Fibroblast of villous mesenchyme (primary cell): ENCODE results near the gene ACSM2B. TPM values are rescaled to one million over a fixed set of nuclear protein-coding genes. Genes with fewer than 3 reads are reported as not detected.
"Not testable (repeated sequence)": the region's sequence is repeated elsewhere in the genome, so short reads cannot be mapped to it uniquely, and the experiment has no call there.

ENCODE experiments used
- DNase-seq: peaks from one replicate; pipeline ENCODE4 v3.0.0-alpha.2; 2010; ENCODE audit warnings: low read depth
- H3K4me3 ChIP-seq: 2 replicates; pipeline ENCODE4 v1.5.1; 2011; ENCODE audit warnings: low read depth, mild to moderate bottlenecking, low read length
- total RNA-seq: library from RNA; depleted of rRNA; stranded (reverse); fragments of >200 nt; gene quantifications from 2 replicates; pipeline ENCODE4 v1.2.3, GENCODE V29; 2012
- TF ChIP-seq, protein P1 (sequence below): IDR thresholded peaks from 2 replicates; pipeline ENCODE4 v1.5.1; 2012; ENCODE audit warnings: low read depth, mild to moderate bottlenecking, low read length; ENCODE audit not compliant: insufficient read depth

The ACSM2B gene
- total RNA-seq, 1 donor, result not detected

DNA sequence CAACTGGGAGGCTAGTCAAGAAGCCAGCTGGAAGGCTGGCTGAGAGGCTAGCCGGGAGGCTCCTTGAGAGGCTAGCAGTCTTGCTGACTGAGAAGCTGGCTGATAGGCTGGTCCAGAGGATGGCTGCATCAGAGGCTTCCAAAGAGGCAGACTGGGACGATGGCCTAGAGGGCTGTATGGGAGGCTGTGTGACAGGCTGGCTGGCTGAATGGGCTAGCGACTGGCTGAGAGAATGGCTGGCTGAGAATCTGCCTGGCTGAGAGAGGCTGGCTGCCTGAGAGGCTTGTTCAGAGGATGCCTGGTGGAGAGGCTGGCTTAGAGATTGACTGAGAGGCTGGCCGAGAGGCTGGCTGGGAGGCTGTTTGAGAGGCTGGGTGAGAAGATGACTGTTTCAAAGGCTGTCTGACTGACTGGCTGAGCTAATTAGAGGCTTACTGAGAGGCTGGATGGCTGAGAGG is 34.8 kb upstream of the ACSM2B start:
- TF ChIP-seq, protein P1, sequence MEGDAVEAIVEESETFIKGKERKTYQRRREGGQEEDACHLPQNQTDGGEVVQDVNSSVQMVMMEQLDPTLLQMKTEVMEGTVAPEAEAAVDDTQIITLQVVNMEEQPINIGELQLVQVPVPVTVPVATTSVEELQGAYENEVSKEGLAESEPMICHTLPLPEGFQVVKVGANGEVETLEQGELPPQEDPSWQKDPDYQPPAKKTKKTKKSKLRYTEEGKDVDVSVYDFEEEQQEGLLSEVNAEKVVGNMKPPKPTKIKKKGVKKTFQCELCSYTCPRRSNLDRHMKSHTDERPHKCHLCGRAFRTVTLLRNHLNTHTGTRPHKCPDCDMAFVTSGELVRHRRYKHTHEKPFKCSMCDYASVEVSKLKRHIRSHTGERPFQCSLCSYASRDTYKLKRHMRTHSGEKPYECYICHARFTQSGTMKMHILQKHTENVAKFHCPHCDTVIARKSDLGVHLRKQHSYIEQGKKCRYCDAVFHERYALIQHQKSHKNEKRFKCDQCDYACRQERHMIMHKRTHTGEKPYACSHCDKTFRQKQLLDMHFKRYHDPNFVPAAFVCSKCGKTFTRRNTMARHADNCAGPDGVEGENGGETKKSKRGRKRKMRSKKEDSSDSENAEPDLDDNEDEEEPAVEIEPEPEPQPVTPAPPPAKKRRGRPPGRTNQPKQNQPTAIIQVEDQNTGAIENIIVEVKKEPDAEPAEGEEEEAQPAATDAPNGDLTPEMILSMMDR, result no peak
- DNase-seq, result no peak
- H3K4me3 ChIP-seq, result no peak overlapping the region

DNA sequence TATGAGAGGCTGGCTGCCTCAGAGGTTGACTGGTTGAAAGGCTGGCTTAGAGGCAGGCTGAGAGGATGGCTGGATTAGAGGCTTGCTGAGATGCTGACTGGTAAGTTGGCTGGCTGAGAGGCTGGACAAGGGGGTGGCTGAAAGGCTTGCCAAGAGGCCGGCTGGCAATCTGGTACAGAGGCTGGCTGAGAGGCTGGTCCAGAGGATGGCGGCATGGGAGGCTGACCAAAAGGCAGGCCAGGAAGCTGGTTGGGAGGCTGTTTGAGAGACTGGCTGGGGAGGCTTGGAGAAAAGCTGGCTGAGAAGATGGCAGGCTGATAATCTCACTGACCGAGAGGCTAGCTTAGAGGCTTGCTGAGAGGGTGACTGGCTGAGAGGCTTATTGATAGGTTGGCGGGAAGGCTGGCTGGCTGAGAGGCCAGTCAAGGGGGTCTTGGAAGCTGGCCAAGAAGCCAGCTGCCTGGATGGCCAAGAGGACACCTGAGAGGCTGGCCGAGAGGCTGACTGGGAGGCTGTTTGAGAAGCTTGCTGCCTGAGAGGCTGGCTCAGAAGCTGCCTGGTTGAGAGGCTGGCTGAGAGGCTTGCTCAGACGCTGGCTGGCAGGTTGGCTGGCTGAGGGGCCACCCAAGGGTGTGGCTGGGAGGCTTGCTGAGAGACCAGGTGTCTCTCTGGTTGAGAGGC is 34.2 kb upstream of the ACSM2B start:
- TF ChIP-seq, protein P1, result no peak
- no peak overlapping the region for H3K4me3 ChIP-seq
- no peak for DNase-seq

- not testable (repeated sequence) for DNase-seq, H3K4me3 ChIP-seq
Measured at GRCh38 chr16:20602205-20602604, 26.0 kb upstream of the ACSM2B start.

GRCh38 chr16:20599475-20599874 is 23.3 kb upstream of the ACSM2B start:
- DNase-seq, H3K4me3 ChIP-seq: not testable (repeated sequence)

- H3K4me3 ChIP-seq, result no peak overlapping the region
- TF ChIP-seq, protein P1, result no peak
- DNase-seq, result no peak
Measured at GRCh38 chr16:20598832-20599469, 22.8 kb upstream of the ACSM2B start.

DNA sequence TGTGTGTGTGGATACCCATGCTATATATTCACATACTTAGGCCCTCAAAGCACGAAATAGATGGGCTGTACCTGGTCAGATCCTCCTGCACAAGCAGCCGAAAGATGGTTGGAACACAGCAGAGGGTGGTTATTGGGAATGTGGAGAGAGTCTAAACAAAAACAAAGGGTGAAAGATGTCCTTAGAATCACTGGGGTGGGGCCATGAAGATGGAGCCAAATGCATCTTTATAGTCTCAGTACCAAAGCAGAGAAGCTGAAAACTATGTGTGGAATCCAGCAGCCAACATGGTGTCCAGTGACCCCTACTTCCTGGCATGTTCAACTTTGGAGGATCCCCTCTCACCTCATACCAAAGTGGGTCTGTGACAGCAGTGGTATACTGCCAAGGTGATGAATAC is 19.5 kb upstream of the ACSM2B start:
- H3K4me3 ChIP-seq, DNase-seq: not testable (repeated sequence)

- not testable (repeated sequence) for DNase-seq, H3K4me3 ChIP-seq
Measured at GRCh38 chr16:20595068-20595467, 18.9 kb upstream of the ACSM2B start.

DNA sequence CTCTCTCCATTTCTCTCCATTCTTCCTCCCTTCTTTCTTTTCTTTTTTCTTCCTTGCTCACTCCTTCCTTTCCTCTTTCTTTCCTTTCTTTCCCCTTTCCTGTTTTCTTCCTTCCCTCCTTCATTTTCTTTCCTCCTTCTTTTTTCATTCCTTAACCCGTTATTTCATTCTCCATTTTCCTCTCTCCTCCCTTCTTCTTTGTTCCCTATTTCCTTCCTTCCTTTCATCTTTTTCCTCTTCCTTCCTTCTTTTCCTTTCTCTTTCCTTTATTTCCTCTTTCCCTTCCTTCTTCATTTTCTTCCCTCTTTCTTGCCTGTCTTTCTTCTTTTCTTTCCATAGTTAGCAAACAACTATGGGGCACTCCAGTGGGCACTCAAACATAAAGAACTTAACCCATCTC is 16.6 kb upstream of the ACSM2B start:
- DNase-seq, result not testable (repeated sequence)

GRCh38 chr16:20589486-20589885 is 13.3 kb upstream of the ACSM2B start:
- DNase-seq, result not testable (repeated sequence)

More for the DNA sequence above, 16.6 kb upstream of the ACSM2B start:
- H3K4me3 ChIP-seq, result not testable (repeated sequence)

GRCh38 chr16:20587645-20588074 is 11.5 kb upstream of the ACSM2B start:
- not testable (repeated sequence) for DNase-seq, H3K4me3 ChIP-seq

More at GRCh38 chr16:20589486-20589885, 13.3 kb upstream of the ACSM2B start:
- H3K4me3 ChIP-seq, result not testable (repeated sequence)

DNA sequence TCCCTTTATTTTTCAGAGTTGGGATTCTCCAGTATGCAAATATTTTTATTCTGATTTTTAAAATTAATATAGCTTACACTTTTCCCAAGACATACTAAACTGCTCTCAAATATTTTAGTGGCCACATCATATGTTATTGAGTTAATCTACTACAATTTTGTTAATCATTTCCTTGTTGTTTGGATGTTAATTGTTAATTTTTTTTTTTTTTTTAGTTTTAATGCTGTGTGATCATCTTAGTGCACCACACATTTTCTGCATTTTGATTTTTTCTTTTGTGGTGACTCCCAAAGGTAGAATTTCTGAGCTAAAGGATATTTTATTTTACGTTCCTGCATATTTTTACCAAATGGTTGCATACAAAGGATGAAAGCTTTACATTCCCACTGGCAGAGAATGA is 10.5 kb upstream of the ACSM2B start:
- H3K4me3 ChIP-seq, DNase-seq: not testable (repeated sequence)

GRCh38 chr16:20586112-20586511 is 9.9 kb upstream of the ACSM2B start:
- not testable (repeated sequence) for H3K4me3 ChIP-seq, DNase-seq

- not testable (repeated sequence) for DNase-seq
Measured at GRCh38 chr16:20580487-20581259, 4.5 kb upstream of the ACSM2B start.

DNA sequence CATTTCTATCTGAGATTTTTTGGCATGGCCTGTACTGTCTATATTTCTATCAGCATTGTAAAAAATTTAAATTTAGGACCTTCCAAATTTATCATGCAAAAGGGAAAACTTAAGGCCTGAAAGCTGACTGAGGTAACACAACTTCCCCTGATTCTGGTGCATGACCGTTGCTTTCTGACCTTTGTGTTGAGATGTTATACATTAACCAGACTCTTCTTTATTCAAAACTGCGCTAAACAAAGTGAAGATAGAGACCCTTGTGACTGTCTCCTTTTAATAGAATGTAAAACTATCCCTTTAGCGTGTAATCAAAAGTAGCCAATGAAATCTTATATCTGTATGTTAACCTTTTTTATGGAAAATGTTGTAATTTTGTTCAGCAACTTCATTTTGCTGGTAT is 1.9 kb upstream of the ACSM2B start:
- DNase-seq, H3K4me3 ChIP-seq: not testable (repeated sequence)

More at GRCh38 chr16:20580487-20581259, 4.5 kb upstream of the ACSM2B start:
- H3K4me3 ChIP-seq, result not testable (repeated sequence)

DNA sequence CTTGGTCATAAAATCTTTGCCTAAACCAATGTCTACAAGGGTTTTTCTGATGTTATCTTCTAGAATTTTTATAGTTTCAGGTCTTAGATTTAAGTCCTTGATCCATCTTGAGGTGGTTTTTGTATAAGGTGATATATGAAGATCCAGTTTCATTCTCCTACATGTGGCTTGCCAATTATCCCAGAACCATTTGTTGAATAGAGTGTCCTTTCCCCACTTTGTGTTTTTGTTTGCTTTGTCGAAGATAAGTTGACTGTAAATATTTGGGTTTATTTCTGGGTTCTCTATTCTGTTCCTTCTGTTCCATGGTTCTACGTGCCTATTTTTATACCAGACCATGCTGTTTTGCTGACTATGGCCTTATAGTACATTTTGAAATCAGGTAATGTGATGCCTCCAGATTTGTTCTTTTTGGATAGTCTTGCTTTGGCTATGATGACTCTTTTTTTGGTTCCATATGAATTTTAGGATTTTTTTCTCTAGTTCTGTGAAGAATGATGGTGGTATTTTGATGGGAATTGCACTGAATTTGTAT is 7.0 kb downstream of the ACSM2B start:
- not testable (repeated sequence) for H3K4me3 ChIP-seq, DNase-seq
